H7 (cell line): ENCODE measurements around the gene KANSL2. TPM values are rescaled to one million over a fixed set of nuclear protein-coding genes. Genes with fewer than 3 reads are reported as not detected.
"Not testable (repeated sequence)": the region's sequence is repeated elsewhere in the genome, so short reads cannot be mapped to it uniquely, and the experiment has no call there.

Experiments used
- DNase-seq: peaks from one replicate; pipeline ENCODE4 v3.0.0; 2012
- H3K27me3 ChIP-seq: 2 replicates; pipeline ENCODE4 v1.6.0; 2011; ENCODE audit warnings: mild to moderate bottlenecking, low read length; ENCODE audit not compliant: control insufficient read depth, insufficient read depth
- H3K36me3 ChIP-seq: replicated peaks from 2 replicates; pipeline ENCODE4 v1.5.1; 2011; ENCODE audit warnings: low read length; ENCODE audit not compliant: control insufficient read depth, insufficient read depth
- H3K4me3 ChIP-seq: 2 replicates; pipeline ENCODE4 v1.5.1; 2011; ENCODE audit warnings: low read depth, mild to moderate bottlenecking, control low read depth, low read length, moderate library complexity; ENCODE audit not compliant: insufficient read depth
- total RNA-seq: library from RNA; depleted of rRNA; stranded (reverse); fragments of >200 nt; shearing (Covaris generic); gene quantifications from 2 replicates; pipeline ENCODE4 v1.2.3, GENCODE V29; 2014; rRNA removed

KANSL2 gene, protein sequence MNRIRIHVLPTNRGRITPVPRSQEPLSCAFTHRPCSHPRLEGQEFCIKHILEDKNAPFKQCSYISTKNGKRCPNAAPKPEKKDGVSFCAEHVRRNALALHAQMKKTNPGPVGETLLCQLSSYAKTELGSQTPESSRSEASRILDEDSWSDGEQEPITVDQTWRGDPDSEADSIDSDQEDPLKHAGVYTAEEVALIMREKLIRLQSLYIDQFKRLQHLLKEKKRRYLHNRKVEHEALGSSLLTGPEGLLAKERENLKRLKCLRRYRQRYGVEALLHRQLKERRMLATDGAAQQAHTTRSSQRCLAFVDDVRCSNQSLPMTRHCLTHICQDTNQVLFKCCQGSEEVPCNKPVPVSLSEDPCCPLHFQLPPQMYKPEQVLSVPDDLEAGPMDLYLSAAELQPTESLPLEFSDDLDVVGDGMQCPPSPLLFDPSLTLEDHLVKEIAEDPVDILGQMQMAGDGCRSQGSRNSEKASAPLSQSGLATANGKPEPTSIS
- 41.2 and 41.4 TPM in 2 replicates for total RNA-seq

- H3K27me3 ChIP-seq = no peaks in the 10 kb centered on the region; the same call in 1 of the 2 replicates
- peaks cover 15% of the 10 kb centered on the region for H3K36me3 ChIP-seq
- peak within 1 kb of the TSS; percentile 95 for H3K4me3 ChIP-seq
- DNase-seq = peak; percentile 96
Observed at GRCh38 chr12:48681710-48682532, at the start of gene KANSL2. Gene KANSL2, minus strand, starts transcription at chr12:48682238. Its CDS starts 606 bp downstream, at chr12:48681632.

DNA sequence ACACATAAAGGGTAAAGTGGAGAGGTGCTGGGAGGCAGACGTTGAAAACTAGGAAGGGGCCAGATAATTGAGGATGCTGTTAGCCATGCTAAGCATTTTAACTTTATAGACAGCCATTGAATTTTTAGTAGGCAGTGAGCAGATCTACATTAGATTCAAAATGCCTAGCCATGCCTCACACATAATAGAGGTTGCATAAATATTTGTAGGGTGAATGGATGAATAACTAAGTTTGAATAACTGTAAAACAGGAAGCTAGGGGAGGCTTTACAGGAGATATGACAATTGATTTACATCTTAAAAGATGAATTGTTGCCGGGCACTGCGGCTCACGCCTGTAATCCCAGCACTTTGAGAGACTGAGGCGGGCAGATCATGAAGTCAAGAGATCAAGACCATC lies 46.8 kb upstream of the KANSL2 start:
- no peak for DNase-seq
- Histone ChIP-seq H3K36me3 (no peaks in the 10 kb centered on the region), H3K4me3 (no peak overlapping the region), H3K27me3 (no peaks in the 10 kb centered on the region)

- not testable (repeated sequence) for H3K4me3 ChIP-seq, H3K27me3 ChIP-seq, H3K36me3 ChIP-seq, DNase-seq
Observed at GRCh38 chr12:48720737-48721136, 38.7 kb upstream of the KANSL2 start.

GRCh38 chr12:48720171-48720570 lies 38.1 kb upstream of the KANSL2 start:
- not testable (repeated sequence) for DNase-seq, H3K36me3 ChIP-seq, H3K4me3 ChIP-seq, H3K27me3 ChIP-seq

DNA sequence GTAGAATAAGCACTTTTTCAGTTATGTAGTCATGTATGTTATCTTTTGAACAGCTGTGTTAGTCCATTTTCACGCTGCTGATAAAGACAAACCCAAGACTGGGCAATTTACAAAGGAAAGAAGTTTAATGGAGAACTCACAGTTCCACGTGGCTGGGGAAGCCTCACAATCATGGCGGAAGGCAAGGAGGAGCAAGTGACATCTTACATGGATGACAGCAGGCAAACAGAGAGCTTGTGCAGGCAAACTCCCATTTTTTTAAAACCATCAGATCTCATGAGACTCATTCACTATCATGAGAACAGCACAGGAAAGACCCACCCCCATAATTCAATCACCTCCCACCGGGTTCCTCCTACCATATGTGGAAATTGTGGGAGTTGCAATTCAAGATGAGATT lies 37.0 kb upstream of the KANSL2 start:
- H3K4me3 ChIP-seq, H3K36me3 ChIP-seq, DNase-seq, H3K27me3 ChIP-seq: not testable (repeated sequence)

DNA sequence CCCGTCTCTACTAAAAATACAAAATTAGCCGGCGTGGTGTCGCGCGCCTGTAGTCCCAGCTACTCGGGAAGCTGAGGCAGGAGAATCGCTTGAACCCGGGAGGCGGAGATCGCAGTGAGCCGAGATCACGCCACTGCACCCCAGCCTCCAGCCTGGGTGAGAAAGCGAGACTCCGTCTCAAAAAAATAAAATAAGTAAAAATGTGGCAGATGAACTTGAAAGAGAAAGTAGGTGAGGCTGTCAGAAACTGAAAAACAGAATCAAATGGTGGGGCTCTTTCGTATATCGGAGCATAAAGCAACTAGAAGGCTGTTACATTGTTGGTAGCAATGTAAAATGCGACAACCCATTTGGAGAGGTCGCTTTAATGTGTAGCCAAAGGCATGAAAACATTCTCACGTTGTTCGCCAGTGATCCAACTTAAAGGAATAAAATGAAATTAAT lies 35.2 kb upstream of the KANSL2 start:
- peak; percentile 37 for DNase-seq
- Histone ChIP-seq H3K4me3 (peak overlapping the region; percentile 98), H3K36me3 (peaks cover 6% of the 10 kb centered on the region), H3K27me3 (no peaks in the 10 kb centered on the region)

DNA sequence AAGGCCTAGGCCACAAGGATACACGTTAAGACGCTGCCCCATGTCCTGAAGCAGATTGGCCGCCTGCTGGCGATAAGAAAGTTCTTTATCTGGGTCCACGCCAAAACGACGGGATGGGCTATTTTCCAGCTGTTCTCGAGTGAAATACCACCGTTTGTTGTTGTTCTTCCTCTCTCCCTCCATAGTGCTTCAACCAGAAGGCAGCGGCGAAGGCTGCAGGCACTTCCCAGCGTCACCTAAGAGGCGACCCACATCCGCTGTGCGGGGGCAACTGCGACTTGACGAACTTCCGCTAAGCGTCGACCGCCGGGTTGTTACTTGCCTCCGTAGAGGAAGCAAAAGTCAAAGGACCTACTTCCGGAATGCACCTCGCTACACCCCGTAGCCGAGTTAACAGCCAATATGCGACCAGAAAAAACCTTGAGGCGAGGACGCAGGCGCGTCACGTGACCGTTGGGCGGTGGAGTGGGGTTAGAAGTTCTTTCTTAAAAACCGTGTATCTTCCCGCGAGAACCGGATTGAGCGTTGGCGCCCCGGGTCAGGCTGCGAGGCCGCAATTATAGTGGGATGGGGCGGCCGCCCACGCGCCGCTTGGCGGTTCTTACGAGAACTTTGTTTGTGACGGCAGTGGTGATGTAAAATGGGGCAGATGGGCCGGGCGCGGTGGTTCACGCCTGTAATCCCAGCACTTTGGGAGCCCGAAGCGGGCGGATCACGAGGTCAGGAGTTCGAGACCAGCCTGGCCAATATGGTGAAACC lies 34.6 kb upstream of the KANSL2 start, which contains the start of gene CCNT1:
Gene CCNT1, minus strand, starts transcription at position 215 of the 759 bp plus-strand sequence. Its CDS starts 32 bp downstream, at position 183.
- Histone ChIP-seq H3K36me3 (peaks cover 6% of the 10 kb centered on the region), H3K4me3 (peak within 1 kb of the TSS; percentile 98), H3K27me3 (no peaks in the 10 kb centered on the region)
- DNase-seq = peak; percentile 97

DNA sequence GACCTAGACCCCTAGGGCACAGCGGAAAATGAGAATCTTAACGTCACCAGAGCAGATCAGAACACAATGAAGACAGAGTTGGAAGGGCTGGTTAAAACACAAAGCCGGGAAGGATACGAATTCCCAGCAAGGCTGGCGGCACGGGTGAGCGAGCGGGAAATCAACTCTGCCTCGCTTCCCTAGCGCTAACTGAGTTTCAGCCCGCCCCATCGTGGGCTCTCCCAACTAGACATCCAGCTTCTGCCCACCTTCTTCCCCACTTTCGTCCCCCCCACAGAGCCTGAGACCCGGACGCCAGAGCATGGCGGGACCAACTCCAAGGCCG lies 34.1 kb upstream of the KANSL2 start:
- no peaks in the 10 kb centered on the region for H3K27me3 ChIP-seq
- DNase-seq = no peak
- peaks cover 6% of the 10 kb centered on the region for H3K36me3 ChIP-seq
- peak overlapping the region; percentile 98 for H3K4me3 ChIP-seq

GRCh38 chr12:48712209-48712608 lies 30.2 kb upstream of the KANSL2 start:
- no peaks in the 10 kb centered on the region for H3K27me3 ChIP-seq
- DNase-seq = no peak
- no peak overlapping the region for H3K4me3 ChIP-seq
- H3K36me3 ChIP-seq = peaks cover 10% of the 10 kb centered on the region

DNA sequence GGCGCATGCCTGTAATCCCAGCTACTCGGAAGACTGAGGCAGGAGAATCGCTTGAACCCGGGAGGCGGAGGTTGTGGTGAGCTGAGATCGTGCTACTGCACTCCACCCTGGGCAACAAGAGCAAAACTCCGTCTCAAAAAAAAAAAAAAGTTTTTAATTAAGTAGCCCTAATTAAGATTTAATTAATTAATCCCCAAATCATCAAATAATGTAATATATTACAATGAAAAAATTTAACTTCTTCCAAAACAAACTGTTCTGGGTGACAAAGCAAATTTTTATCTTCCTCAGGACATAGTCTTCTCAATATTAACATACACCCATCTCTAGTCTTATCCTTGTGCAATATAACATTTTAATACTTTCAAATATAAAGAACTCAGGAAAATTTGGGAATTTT lies 16.8 kb upstream of the KANSL2 start:
- not testable (repeated sequence) for H3K4me3 ChIP-seq, DNase-seq, H3K27me3 ChIP-seq
- peaks cover 17% of the 10 kb centered on the region for H3K36me3 ChIP-seq

- H3K36me3 ChIP-seq = peaks cover 28% of the 10 kb centered on the region
- H3K4me3 ChIP-seq = no peak overlapping the region
- H3K27me3 ChIP-seq = no peaks in the 10 kb centered on the region
- no peak for DNase-seq
Observed at GRCh38 chr12:48696626-48697025, 14.6 kb upstream of the KANSL2 start.

- H3K4me3 ChIP-seq = no peak overlapping the region
- H3K36me3 ChIP-seq = peaks cover 28% of the 10 kb centered on the region
Observed at GRCh38 chr12:48695859-48696258, 13.8 kb upstream of the KANSL2 start.

GRCh38 chr12:48694038-48694437 lies 12.0 kb upstream of the KANSL2 start:
- H3K27me3 ChIP-seq = no peaks in the 10 kb centered on the region
- peaks cover 28% of the 10 kb centered on the region for H3K36me3 ChIP-seq
- H3K4me3 ChIP-seq = no peak overlapping the region
- no peak for DNase-seq

More at GRCh38 chr12:48695859-48696258, 13.8 kb upstream of the KANSL2 start:
- no peak for DNase-seq
- H3K27me3 ChIP-seq = no peaks in the 10 kb centered on the region

DNA sequence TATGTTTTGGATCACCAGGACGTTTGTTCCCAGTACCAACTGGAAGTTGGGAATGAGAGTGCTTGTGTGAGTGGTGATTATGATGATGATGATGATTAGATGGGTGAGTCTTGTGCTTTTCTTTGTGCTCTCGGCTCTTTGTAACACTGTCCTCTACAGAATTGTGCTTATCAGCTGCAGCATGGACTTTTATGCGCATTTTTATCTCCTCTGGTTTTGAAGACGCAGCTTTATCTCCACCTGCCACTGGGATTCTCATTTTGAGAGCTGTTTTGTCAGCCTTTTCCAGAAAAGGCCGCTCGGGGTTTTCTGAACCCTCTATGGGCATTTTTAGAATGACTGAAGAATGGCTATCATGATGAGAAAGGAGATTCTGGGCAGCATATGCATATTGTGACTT lies 11.5 kb upstream of the KANSL2 start:
- Histone ChIP-seq H3K36me3 (peaks cover 28% of the 10 kb centered on the region), H3K27me3 (no peaks in the 10 kb centered on the region), H3K4me3 (no peak overlapping the region)
- no peak for DNase-seq
